ENCODE measurements around the gene DENND4C.
"Not testable (repeated sequence)": the region's sequence is repeated elsewhere in the genome, so short reads cannot be mapped to it uniquely, and the experiment has no call there.

Gene DENND4C

DNA sequence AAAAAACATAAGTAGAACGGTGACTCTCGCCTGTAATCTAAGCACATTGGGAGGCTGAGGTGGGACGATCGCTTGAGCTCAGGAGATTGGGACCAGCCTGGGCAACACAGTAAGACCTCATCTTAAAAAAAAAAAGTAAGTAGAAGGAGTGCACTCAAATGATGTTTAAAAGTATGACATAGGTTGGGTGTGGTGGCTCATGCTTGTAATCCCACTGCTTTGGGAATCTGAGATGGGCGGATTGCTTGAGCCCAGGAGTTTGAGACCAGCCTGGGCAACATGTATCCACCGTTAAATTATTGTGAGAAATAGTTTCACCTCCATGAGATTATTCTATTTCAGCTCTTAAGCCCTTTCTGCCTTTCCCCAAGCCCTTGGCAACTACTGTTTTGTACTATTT is 11.2 kb downstream of the DENND4C start:
- peaks cover 0 to 15% of the 10 kb centered on the region in 2 donors for H3K36me3 ChIP-seq (ENCODE audit: control insufficient read depth in 1 of 2, insufficient read depth in 2 of 2, low read length in 2 of 2)
- H3K4me3 ChIP-seq (ENCODE audit: low read depth in 1 of 2, low read length in 2 of 2), result no peak overlapping the region
- peaks cover 0 to 3% of the 10 kb centered on the region in 2 donors for H3K4me1 ChIP-seq (ENCODE audit: control insufficient read depth in 1 of 2, insufficient read depth in 2 of 2, low read length in 2 of 2)
- H3K9ac ChIP-seq (ENCODE audit: low read depth in 1 of 2, low read length in 2 of 2), result no peak overlapping the region
- H3K9me3 ChIP-seq (ENCODE audit: control insufficient read depth in 1 of 2, low read length in 2 of 2), result no peaks in the 10 kb centered on the region
- no peak overlapping the region for H3K27ac ChIP-seq (ENCODE audit: low read depth, low read length)
- no peaks in the 10 kb centered on the region for H3K27me3 ChIP-seq (ENCODE audit: control insufficient read depth in 1 of 2, insufficient read depth in 2 of 2, low read length in 2 of 2)

DNA sequence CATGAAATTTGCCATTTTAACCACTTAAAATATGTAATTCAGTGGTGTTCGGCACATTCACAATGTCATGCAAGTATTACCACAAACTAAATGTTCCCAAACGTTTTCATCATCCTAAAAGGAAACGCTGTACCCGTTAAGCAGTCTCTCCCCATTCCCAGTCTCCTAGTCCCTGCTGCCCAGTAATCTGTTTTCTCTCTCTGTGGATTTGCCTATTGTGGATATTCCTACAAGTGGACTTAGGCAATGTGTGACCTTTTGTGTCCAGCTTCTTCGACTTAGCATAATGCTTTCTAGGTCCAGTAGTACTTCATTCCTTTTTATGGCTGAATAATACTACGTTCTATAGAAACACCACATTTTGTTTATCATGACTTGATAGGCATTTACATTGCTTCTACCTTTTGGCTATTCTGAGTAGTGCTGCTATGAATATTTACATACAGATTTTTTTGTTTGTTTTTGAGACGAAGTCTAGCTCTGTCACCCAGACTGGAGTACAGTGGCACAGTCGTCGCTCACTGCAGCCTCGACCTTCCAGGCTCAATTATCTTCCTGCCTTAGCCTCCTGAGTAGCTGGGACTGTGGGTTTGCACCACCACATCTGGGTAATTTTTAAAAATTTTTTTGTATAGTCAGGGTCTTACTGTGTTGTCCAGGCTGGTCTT is 13.0 kb downstream of the DENND4C start:
- no peak overlapping the region for H3K9ac ChIP-seq (ENCODE audit: low read depth in 1 of 2, low read length in 2 of 2)
- H3K27ac ChIP-seq (ENCODE audit: low read depth, low read length), result no peak overlapping the region
- no peak overlapping the region for H3K4me3 ChIP-seq (ENCODE audit: low read depth in 1 of 2, low read length in 2 of 2)
- no peaks in the 10 kb centered on the region for H3K9me3 ChIP-seq (ENCODE audit: control insufficient read depth in 1 of 2, low read length in 2 of 2)
- no peaks in the 10 kb centered on the region for H3K27me3 ChIP-seq (ENCODE audit: control insufficient read depth in 1 of 2, insufficient read depth in 2 of 2, low read length in 2 of 2)
- H3K4me1 ChIP-seq (ENCODE audit: control insufficient read depth in 1 of 2, insufficient read depth in 2 of 2, low read length in 2 of 2), result peaks cover 7 to 11% of the 10 kb centered on the region in 2 donors
- H3K36me3 ChIP-seq (ENCODE audit: control insufficient read depth in 1 of 2, insufficient read depth in 2 of 2, low read length in 2 of 2), result peaks cover 0 to 15% of the 10 kb centered on the region in 2 donors

DNA sequence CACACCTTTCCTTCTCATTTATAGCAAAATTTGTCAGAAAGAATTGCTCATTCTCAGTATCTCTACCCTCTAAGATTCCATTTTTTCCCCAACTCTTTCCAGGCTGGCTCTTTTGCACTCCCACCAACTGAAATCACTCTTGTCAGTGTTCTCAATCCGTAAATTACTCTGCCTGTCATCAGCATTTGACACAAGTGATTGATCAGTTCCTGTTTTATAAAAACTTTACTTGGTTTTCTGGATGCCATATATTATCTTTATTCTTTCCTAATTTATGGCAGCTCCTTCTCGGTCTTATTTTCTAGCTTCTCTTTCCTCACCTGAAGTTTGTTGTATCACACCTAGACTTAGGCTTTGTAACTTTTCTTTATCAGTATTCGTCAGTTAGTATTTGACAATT is 16.4 kb downstream of the DENND4C start:
- Histone ChIP-seq H3K27ac (ENCODE audit: low read depth, low read length) (no peak overlapping the region), H3K27me3 (ENCODE audit: control insufficient read depth in 1 of 2, insufficient read depth in 2 of 2, low read length in 2 of 2) (no peaks in the 10 kb centered on the region)

DNA sequence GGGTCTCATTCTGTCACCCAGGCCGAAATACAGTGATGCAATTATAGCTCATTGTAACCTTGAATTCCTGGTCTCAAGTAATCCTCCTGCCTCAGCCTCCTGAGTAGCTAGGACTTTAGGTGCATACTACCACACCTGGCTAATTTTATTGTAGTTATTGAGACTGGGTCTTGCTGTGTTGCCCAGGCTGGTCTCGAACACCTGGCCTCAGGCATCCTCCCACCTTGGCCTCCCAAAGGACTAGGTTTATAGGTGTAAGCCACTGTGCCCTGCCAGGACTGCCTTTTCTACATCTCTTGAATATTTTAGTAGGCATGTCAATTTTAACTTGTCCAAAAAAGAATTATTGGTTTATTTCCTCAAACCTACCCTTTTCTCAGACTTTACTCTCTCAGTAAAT is 16.9 kb downstream of the DENND4C start:
- Histone ChIP-seq H3K4me1 (ENCODE audit: control insufficient read depth in 1 of 2, insufficient read depth in 2 of 2, low read length in 2 of 2) (peaks cover 27 to 32% of the 10 kb centered on the region in 2 donors), H3K27me3 (ENCODE audit: control insufficient read depth in 1 of 2, insufficient read depth in 2 of 2, low read length in 2 of 2) (no peaks in the 10 kb centered on the region), H3K9me3 (ENCODE audit: control insufficient read depth in 1 of 2, low read length in 2 of 2) (no peaks in the 10 kb centered on the region), H3K9ac (ENCODE audit: low read depth in 1 of 2, low read length in 2 of 2) (no peak overlapping the region), H3K4me3 (ENCODE audit: low read depth in 1 of 2, low read length in 2 of 2) (no peak overlapping the region), H3K36me3 (ENCODE audit: control insufficient read depth in 1 of 2, insufficient read depth in 2 of 2, low read length in 2 of 2) (peaks cover 0 to 3% of the 10 kb centered on the region in 2 donors), H3K27ac (ENCODE audit: low read depth, low read length) (no peak overlapping the region)

More for the DNA sequence above, 16.4 kb downstream of the DENND4C start:
- Histone ChIP-seq H3K4me1 (ENCODE audit: control insufficient read depth in 1 of 2, insufficient read depth in 2 of 2, low read length in 2 of 2) (peaks cover 27 to 28% of the 10 kb centered on the region in 2 donors), H3K9ac (ENCODE audit: low read depth in 1 of 2, low read length in 2 of 2) (no peak overlapping the region), H3K9me3 (ENCODE audit: control insufficient read depth in 1 of 2, low read length in 2 of 2) (no peaks in the 10 kb centered on the region), H3K4me3 (ENCODE audit: low read depth in 1 of 2, low read length in 2 of 2) (no peak overlapping the region), H3K36me3 (ENCODE audit: control insufficient read depth in 1 of 2, insufficient read depth in 2 of 2, low read length in 2 of 2) (peaks cover 0 to 5% of the 10 kb centered on the region in 2 donors)

DNA sequence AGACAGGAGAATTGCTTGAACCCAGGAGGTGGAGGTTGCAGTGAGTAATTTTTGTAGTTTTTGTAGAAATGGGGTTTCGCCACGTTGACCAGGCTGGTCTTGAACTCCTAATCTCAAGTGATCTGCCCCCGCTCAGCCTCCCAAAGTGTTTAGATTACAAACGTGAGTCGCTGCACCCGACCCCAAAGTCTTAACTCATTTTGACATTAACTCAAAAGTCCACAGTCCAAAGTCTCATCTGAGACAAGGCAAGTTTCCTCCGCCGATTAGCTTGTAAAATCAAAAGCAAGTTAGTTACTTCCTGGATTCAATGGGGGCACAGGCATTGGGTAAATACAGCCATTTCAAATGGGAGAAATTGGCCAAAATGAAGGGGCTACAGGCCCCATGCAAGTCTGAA is 19.9 kb downstream of the DENND4C start:
- H3K9ac ChIP-seq (ENCODE audit: low read depth in 1 of 2, low read length in 2 of 2); H3K4me3 ChIP-seq (ENCODE audit: low read depth in 1 of 2, low read length in 2 of 2); H3K36me3 ChIP-seq (ENCODE audit: control insufficient read depth in 1 of 2, insufficient read depth in 2 of 2, low read length in 2 of 2); H3K9me3 ChIP-seq (ENCODE audit: control insufficient read depth in 1 of 2, low read length in 2 of 2); H3K27ac ChIP-seq (ENCODE audit: low read depth, low read length); H3K27me3 ChIP-seq (ENCODE audit: control insufficient read depth in 1 of 2, insufficient read depth in 2 of 2, low read length in 2 of 2): not testable (repeated sequence)
- H3K4me1 ChIP-seq (ENCODE audit: control insufficient read depth in 1 of 2, insufficient read depth in 2 of 2, low read length in 2 of 2), result peaks cover 27 to 42% of the 10 kb centered on the region in 2 donors

DNA sequence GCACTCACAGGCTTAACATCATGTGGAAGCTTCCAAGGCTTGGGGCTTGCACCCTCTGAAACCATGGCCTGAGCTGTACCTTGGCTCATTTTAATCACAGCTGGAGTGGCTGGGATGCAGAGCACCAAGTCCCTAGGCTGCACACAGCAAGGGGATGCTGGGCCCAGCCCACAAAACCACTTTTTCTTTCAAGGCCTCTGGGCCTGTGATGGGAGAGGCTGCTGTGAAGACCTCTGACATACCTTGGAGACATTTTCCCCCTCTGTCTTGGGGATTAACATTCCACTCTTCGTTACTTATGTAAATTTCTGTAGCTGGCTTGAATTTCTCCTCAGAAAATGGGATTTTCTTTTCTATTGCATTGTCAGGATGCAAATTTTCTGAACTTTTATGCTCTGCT is 20.7 kb downstream of the DENND4C start:
- not testable (repeated sequence) for H3K36me3 ChIP-seq (ENCODE audit: control insufficient read depth in 1 of 2, insufficient read depth in 2 of 2, low read length in 2 of 2); H3K9me3 ChIP-seq (ENCODE audit: control insufficient read depth in 1 of 2, low read length in 2 of 2); H3K27ac ChIP-seq (ENCODE audit: low read depth, low read length); H3K27me3 ChIP-seq (ENCODE audit: control insufficient read depth in 1 of 2, insufficient read depth in 2 of 2, low read length in 2 of 2); H3K4me3 ChIP-seq (ENCODE audit: low read depth in 1 of 2, low read length in 2 of 2); H3K9ac ChIP-seq (ENCODE audit: low read depth in 1 of 2, low read length in 2 of 2)
- peaks cover 27 to 42% of the 10 kb centered on the region in 2 donors for H3K4me1 ChIP-seq (ENCODE audit: control insufficient read depth in 1 of 2, insufficient read depth in 2 of 2, low read length in 2 of 2)

DNA sequence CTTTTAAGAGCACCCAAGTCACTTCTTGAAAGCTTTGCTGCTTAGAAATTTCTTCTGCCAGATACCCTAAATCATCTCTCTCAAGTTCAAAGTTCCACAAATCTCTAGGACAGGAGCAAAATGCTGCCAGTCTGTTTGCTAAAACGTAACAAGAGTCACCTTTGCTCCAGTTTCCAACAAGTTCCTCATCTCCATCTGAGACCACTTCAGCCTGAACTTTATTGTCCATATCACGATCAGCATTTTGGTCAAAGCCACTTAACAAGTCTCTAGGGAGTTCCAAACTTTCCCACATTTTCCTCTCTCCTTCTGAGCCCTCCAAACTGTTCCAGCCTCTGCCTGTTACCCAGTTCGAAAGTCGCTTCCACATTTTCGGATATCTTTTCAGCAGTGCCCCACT is 21.1 kb downstream of the DENND4C start:
- H3K27me3 ChIP-seq (ENCODE audit: control insufficient read depth in 1 of 2, insufficient read depth in 2 of 2, low read length in 2 of 2); H3K9ac ChIP-seq (ENCODE audit: low read depth in 1 of 2, low read length in 2 of 2); H3K4me3 ChIP-seq (ENCODE audit: low read depth in 1 of 2, low read length in 2 of 2); H3K9me3 ChIP-seq (ENCODE audit: control insufficient read depth in 1 of 2, low read length in 2 of 2); H3K27ac ChIP-seq (ENCODE audit: low read depth, low read length); H3K36me3 ChIP-seq (ENCODE audit: control insufficient read depth in 1 of 2, insufficient read depth in 2 of 2, low read length in 2 of 2): not testable (repeated sequence)
- peaks cover 25 to 42% of the 10 kb centered on the region in 2 donors for H3K4me1 ChIP-seq (ENCODE audit: control insufficient read depth in 1 of 2, insufficient read depth in 2 of 2, low read length in 2 of 2)

DNA sequence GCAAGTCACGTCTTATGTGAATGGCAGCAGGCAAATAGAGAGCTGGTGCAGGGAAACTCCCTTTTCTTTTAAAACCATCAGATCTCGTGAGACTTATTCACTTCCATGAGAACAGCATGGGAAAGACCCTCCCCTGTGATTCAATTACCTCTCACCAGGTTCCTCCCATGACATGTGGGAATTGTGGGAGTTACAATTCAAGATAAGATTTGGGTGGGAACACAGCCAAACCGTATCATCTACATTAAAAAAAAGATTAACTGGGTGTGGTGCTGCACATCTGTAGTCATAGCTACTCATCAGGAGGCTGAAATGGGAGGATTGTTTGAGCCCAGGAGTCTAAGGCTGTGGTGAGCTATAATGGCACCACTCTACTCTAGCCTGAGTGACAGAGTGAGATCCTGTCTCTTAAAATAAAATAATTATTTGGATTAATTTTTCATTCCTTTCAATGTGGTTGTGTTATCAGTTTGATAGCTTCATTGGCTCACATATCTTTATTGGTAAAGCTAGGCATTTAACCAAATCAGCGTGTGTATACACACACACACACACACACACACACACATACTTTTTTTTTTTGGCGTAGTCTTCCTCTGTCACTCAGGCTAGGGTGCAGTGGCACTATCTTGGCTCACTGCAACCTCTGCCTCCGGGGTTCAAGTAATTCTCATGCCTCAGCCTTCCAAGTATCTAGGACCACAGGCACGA is 21.8 kb downstream of the DENND4C start:
- Histone ChIP-seq H3K36me3 (ENCODE audit: control insufficient read depth in 1 of 2, insufficient read depth in 2 of 2, low read length in 2 of 2) (peaks cover 0 to 3% of the 10 kb centered on the region in 2 donors), H3K4me1 (ENCODE audit: control insufficient read depth in 1 of 2, insufficient read depth in 2 of 2, low read length in 2 of 2) (peaks cover 19 to 39% of the 10 kb centered on the region in 2 donors), H3K27ac (ENCODE audit: low read depth, low read length) (no peak overlapping the region), H3K9ac (ENCODE audit: low read depth in 1 of 2, low read length in 2 of 2) (no peak overlapping the region), H3K4me3 (ENCODE audit: low read depth in 1 of 2, low read length in 2 of 2) (no peak overlapping the region), H3K27me3 (ENCODE audit: control insufficient read depth in 1 of 2, insufficient read depth in 2 of 2, low read length in 2 of 2) (no peaks in the 10 kb centered on the region), H3K9me3 (ENCODE audit: control insufficient read depth in 1 of 2, low read length in 2 of 2) (no peaks in the 10 kb centered on the region)

DNA sequence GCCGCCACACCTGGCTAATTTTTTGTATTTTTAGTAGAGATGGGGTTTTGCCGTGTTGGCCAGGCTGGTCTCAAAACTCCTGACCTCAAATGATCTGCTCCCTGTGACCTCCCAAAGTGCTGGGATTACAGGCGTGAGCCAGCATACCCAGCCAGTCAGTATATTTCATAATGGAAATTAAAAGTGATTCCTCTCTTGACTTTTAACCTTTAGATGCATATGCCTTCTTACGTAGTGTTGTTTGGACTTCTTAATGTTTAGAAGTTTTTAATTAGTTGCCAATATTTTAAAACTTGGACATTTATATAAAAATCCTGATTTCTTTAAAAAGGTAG is 22.4 kb downstream of the DENND4C start:
- no peak overlapping the region for H3K4me3 ChIP-seq (ENCODE audit: low read depth in 1 of 2, low read length in 2 of 2)
- H3K9ac ChIP-seq (ENCODE audit: low read depth in 1 of 2, low read length in 2 of 2), result no peak overlapping the region
- no peak overlapping the region for H3K27ac ChIP-seq (ENCODE audit: low read depth, low read length)
- no peaks in the 10 kb centered on the region for H3K9me3 ChIP-seq (ENCODE audit: control insufficient read depth in 1 of 2, low read length in 2 of 2)
- H3K4me1 ChIP-seq (ENCODE audit: control insufficient read depth in 1 of 2, insufficient read depth in 2 of 2, low read length in 2 of 2), result peaks cover 16 to 35% of the 10 kb centered on the region in 2 donors
- H3K27me3 ChIP-seq (ENCODE audit: control insufficient read depth in 1 of 2, insufficient read depth in 2 of 2, low read length in 2 of 2), result no peaks in the 10 kb centered on the region
- H3K36me3 ChIP-seq (ENCODE audit: control insufficient read depth in 1 of 2, insufficient read depth in 2 of 2, low read length in 2 of 2), result peaks cover 0 to 3% of the 10 kb centered on the region in 2 donors

DNA sequence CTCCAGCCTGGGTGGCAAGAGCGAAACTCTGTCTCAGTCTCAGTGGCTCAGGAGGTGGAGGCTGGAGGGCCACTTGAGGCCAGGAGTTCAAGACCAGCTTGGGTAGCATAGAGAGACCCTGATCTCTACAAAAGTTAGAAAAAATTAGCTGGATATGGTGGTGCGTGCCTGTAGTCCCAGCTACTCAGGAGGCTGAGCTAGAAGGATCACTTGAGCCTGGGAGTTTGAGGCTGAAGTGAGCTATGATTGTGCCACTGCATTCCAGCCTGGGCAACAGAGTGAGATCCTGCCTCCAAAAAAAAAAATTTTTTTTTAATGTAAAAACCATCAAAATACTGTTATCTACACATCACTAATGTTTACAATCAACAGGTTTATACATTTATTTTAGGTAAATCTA is 24.6 kb downstream of the DENND4C start:
- H3K4me3 ChIP-seq (ENCODE audit: low read depth in 1 of 2, low read length in 2 of 2), result no peak overlapping the region
- H3K9me3 ChIP-seq (ENCODE audit: control insufficient read depth in 1 of 2, low read length in 2 of 2), result no peaks in the 10 kb centered on the region
- peaks cover 9 to 28% of the 10 kb centered on the region in 2 donors for H3K4me1 ChIP-seq (ENCODE audit: control insufficient read depth in 1 of 2, insufficient read depth in 2 of 2, low read length in 2 of 2)
- H3K27me3 ChIP-seq (ENCODE audit: control insufficient read depth in 1 of 2, insufficient read depth in 2 of 2, low read length in 2 of 2), result no peaks in the 10 kb centered on the region
- H3K27ac ChIP-seq (ENCODE audit: low read depth, low read length), result no peak overlapping the region
- no peak overlapping the region for H3K9ac ChIP-seq (ENCODE audit: low read depth in 1 of 2, low read length in 2 of 2)
- peaks cover 0 to 3% of the 10 kb centered on the region in 2 donors for H3K36me3 ChIP-seq (ENCODE audit: control insufficient read depth in 1 of 2, insufficient read depth in 2 of 2, low read length in 2 of 2)
